GM12878 (cell line): ENCODE measurements around the gene TPCN1.

Experiments used
- BHLHE40 ChIP-seq, 2 experiments: fragments of 450-650 bp in 1 of 2; IDR thresholded peaks; 2 replicates each; pipeline ENCODE4 v1.6.1; 2011 to 2017; ENCODE audit warnings: low read depth in 2 of 2, borderline replicate concordance in 1 of 2, improper control_type of control experiment in 1 of 2, low read length in 1 of 2, mild to moderate bottlenecking in 1 of 2
- CBFB ChIP-seq: IDR thresholded peaks from 2 replicates; pipeline ENCODE4 v1.6.1; 2016; ENCODE audit warnings: antibody characterized with exemption, low read depth
- CHD2 ChIP-seq: IDR thresholded peaks from 2 replicates; pipeline ENCODE4 v1.6.1; 2011; ENCODE audit warnings: low read depth, low read length, improper control_type of control experiment, borderline replicate concordance
- JUND ChIP-seq: IDR thresholded peaks from 2 replicates; pipeline ENCODE4 v1.6.1; 2012; ENCODE audit warnings: low read depth, mild to moderate bottlenecking, low read length, improper control_type of control experiment, moderate library complexity
- POLR2AphosphoS5 ChIP-seq: IDR thresholded peaks from 2 replicates; pipeline ENCODE4 v1.6.1; 2011; ENCODE audit warnings: mild to moderate bottlenecking, low read length, inconsistent platforms
- SP1 ChIP-seq: IDR thresholded peaks from one replicate; pipeline ENCODE4 v1.6.1; 2011; ENCODE audit warnings: low read depth, low read length
- TARDBP ChIP-seq: IDR thresholded peaks from 2 replicates; pipeline ENCODE4 v1.6.1; 2016; ENCODE audit warnings: borderline replicate concordance
- TF ChIP-seq, protein P1 (sequence below), 3 experiments: IDR thresholded peaks in 2 of 3; conservative IDR thresholded peaks in 1 of 3; 2 replicates each; pipeline ENCODE4 v1.5.1; 2011; ENCODE audit warnings: low read depth in 3 of 3, low read length in 3 of 3, mild to moderate bottlenecking in 3 of 3, control low read depth in 2 of 3, moderate library complexity in 2 of 3, inconsistent platforms in 1 of 3, mixed read lengths in 1 of 3; ENCODE audit not compliant: control insufficient read depth in 2 of 3, insufficient read depth in 1 of 3; ENCODE audit errors: extremely low read depth in 1 of 3
- TF ChIP-seq, protein P2 (sequence below): fragments of 450-650 bp; IDR thresholded peaks from 2 replicates; pipeline ENCODE4 v1.6.1; 2017; ENCODE audit warnings: mild to moderate bottlenecking

DNA sequence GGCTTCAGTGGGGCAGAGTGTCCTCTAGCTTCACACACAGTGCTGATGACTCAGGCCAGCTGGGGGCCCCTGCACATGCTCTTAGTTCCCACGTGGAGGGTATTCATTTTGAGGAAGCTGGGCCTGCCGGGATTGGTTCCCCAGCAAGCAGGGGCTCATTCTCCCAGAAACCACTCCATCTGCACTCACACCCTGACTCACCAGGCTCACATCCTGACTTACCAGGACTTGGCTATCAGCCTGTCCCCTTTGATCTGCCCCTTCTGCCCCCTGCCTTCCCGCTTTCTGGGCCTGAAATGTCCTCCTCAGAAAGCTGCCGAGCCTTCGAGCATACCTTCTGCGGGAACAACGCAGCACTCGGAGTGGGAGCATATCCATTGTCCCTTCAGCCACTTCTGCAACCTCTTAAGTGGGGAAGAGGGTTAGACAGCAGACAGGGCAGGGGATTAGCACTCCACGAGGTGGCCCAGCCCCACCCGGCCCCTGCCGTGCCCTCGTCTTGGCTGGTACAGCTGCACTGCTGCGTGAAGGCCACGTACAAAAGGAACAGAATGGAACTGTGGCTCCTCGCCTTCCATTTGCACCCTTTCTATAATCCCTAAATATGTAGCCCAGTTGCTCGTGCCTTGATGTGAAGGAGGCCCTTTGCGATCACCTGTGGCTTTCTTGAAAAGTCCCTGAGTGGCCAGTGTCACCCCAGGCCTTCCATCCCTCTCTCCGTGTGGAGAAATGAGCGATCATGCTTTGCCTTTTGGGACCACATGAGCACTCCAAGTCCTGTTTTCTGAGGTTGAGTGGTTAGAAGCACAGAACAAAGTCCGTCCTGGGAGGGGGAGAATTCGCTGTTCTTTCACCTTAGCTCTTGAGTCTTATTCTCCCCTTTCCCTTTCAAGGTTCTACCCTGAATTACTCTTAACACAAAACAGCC is 26.1 kb downstream of the TPCN1 start:
- TF ChIP-seq TARDBP (no peak), SP1 (no peak), CHD2 (no peak), POLR2AphosphoS5 (no peak), JUND (no peak), BHLHE40 (IDR thresholded peaks at IDR 0.05; ENCODE audit: borderline replicate concordance in 1 of 2, low read depth in 2 of 2, low read length in 1 of 2) (no peak), CBFB (no peak)
- TF ChIP-seq, protein P1, sequence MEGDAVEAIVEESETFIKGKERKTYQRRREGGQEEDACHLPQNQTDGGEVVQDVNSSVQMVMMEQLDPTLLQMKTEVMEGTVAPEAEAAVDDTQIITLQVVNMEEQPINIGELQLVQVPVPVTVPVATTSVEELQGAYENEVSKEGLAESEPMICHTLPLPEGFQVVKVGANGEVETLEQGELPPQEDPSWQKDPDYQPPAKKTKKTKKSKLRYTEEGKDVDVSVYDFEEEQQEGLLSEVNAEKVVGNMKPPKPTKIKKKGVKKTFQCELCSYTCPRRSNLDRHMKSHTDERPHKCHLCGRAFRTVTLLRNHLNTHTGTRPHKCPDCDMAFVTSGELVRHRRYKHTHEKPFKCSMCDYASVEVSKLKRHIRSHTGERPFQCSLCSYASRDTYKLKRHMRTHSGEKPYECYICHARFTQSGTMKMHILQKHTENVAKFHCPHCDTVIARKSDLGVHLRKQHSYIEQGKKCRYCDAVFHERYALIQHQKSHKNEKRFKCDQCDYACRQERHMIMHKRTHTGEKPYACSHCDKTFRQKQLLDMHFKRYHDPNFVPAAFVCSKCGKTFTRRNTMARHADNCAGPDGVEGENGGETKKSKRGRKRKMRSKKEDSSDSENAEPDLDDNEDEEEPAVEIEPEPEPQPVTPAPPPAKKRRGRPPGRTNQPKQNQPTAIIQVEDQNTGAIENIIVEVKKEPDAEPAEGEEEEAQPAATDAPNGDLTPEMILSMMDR (IDR thresholded peaks at IDR 0.05 in 2 of 3, conservative IDR thresholded peaks at IDR 0.05 in 1 of 3; ENCODE audit: control insufficient read depth in 2 of 3, extremely low read depth in 1 of 3, insufficient read depth in 1 of 3, low read depth in 3 of 3, low read length in 3 of 3) = no peak
- TF ChIP-seq, protein P2, sequence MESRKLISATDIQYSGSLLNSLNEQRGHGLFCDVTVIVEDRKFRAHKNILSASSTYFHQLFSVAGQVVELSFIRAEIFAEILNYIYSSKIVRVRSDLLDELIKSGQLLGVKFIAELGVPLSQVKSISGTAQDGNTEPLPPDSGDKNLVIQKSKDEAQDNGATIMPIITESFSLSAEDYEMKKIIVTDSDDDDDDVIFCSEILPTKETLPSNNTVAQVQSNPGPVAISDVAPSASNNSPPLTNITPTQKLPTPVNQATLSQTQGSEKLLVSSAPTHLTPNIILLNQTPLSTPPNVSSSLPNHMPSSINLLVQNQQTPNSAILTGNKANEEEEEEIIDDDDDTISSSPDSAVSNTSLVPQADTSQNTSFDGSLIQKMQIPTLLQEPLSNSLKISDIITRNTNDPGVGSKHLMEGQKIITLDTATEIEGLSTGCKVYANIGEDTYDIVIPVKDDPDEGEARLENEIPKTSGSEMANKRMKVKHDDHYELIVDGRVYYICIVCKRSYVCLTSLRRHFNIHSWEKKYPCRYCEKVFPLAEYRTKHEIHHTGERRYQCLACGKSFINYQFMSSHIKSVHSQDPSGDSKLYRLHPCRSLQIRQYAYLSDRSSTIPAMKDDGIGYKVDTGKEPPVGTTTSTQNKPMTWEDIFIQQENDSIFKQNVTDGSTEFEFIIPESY = no peak
